Measurements from ENCODE around the gene CDK7.
"Not testable (repeated sequence)": the region's sequence is repeated elsewhere in the genome, so short reads cannot be mapped to it uniquely, and the experiment has no call there.

- not testable (repeated sequence) for TF ChIP-seq POLR2A (IDR thresholded peaks at IDR 0.05; ENCODE audit: low read depth); CTCF (IDR thresholded peaks at IDR 0.05); EP300 (IDR thresholded peaks at IDR 0.05)
These were observed 14.3 kb upstream of the CDK7 start for GRCh38 chr5:69220371-69220770.
